Right hindlimb (tissue), 1 donor: ENCODE data around the gene ARHGAP45.

Experiments used
- DNase-seq: peaks from one replicate; pipeline ENCODE4 v3.0.0-alpha.2; 2018

ARHGAP45 gene

GRCh38 chr19:1038978-1039645, 27.9 kb upstream of the ARHGAP45 start:
- no peak for DNase-seq

GRCh38 chr19:1039646-1040475, 27.1 kb upstream of the ARHGAP45 start, which contains the start of gene ABCA7:
Gene ABCA7, plus strand, starts transcription at chr19:1040107. Its CDS starts 1,255 bp downstream, at chr19:1041362.
- DNase-seq = peak; percentile 95

GRCh38 chr19:1040476-1041271, 26.3 kb upstream of the ARHGAP45 start:
- peak; percentile 89 for DNase-seq

- no peak for DNase-seq
Observed at GRCh38 chr19:1041272-1041834, 25.6 kb upstream of the ARHGAP45 start.

- DNase-seq = peak; percentile 73
Observed at GRCh38 chr19:1041835-1042685, 24.9 kb upstream of the ARHGAP45 start.

- no peak for DNase-seq
Observed at GRCh38 chr19:1042689-1043511, 24.1 kb upstream of the ARHGAP45 start.

GRCh38 chr19:1045247-1045603, 21.7 kb upstream of the ARHGAP45 start:
- DNase-seq = no peak

GRCh38 chr19:1046117-1046626, 20.8 kb upstream of the ARHGAP45 start:
- DNase-seq = no peak

- DNase-seq = peak; percentile 13
Observed at GRCh38 chr19:1046836-1047695, 19.9 kb upstream of the ARHGAP45 start.

- DNase-seq = no peak
Observed at GRCh38 chr19:1047696-1048147, 19.2 kb upstream of the ARHGAP45 start.

GRCh38 chr19:1049106-1049505, 17.9 kb upstream of the ARHGAP45 start:
- no peak for DNase-seq

GRCh38 chr19:1049800-1050199, 17.2 kb upstream of the ARHGAP45 start:
- no peak for DNase-seq

- DNase-seq = no peak
Observed at GRCh38 chr19:1050989-1051788, 15.8 kb upstream of the ARHGAP45 start.

GRCh38 chr19:1051791-1052190, 15.2 kb upstream of the ARHGAP45 start:
- no peak for DNase-seq

- no peak for DNase-seq
Observed at GRCh38 chr19:1052349-1052975, 14.5 kb upstream of the ARHGAP45 start.

- no peak for DNase-seq
Observed at GRCh38 chr19:1053176-1054101, 13.5 kb upstream of the ARHGAP45 start.
